ENCODE results near the gene LEF1. TPM values are rescaled to one million over a fixed set of nuclear protein-coding genes. Genes with fewer than 3 reads are reported as not detected.

LEF1 gene
- total and polyA plus RNA-seq, 9 of the 15 experiments (the other 6 are each of a cell fraction or from before 2014, with no cell fraction given), result 15.1 to 81.1 (median 29.7) TPM

- TF ChIP-seq STAG1 (CRISPR knock-in tag; IDR thresholded peaks at IDR 0.05; ENCODE audit: borderline replicate concordance) (0 out of 2 replicates have a peak, but pooled peaks have one; percentile 27), IRF1 (CRISPR knock-in tag; IDR thresholded peaks at IDR 0.05; ENCODE audit: borderline replicate concordance) (no peak), ZNF408 (CRISPR knock-in tag; IDR thresholded peaks at IDR 0.05; ENCODE audit: low read depth) (no peak), SMAD1 (IDR thresholded peaks at IDR 0.05; ENCODE audit: low read depth, low read length, partially characterized antibody) (peak; percentile 12), U2AF1 (optimal IDR thresholded peaks at IDR 0.05; ENCODE audit: low read depth, low read length) (no peak), SP2 (IDR thresholded peaks at IDR 0.05; ENCODE audit: extremely low read depth, low read depth, low read length, poor library complexity, severe bottlenecking) (no peak), SMC3 (conservative IDR thresholded peaks at IDR 0.05; ENCODE audit: insufficient read depth, low read depth, low read length) (no peak), CSDE1 (IDR thresholded peaks at IDR 0.05) (no peak), RBM25 (IDR thresholded peaks at IDR 0.05; ENCODE audit: low read depth, low read length, severe bottlenecking) (no peak), SMAD2 (IDR thresholded peaks at IDR 0.05; ENCODE audit: low read depth, low read length) (no peak), ZC3H4 (CRISPR knock-in tag; IDR thresholded peaks at IDR 0.05; ENCODE audit: borderline replicate concordance) (0 out of 2 replicates have a peak, but pooled peaks have one; percentile 64), DEAF1 (CRISPR knock-in tag; IDR thresholded peaks at IDR 0.05) (no peak), RBM15 (IDR thresholded peaks at IDR 0.05; ENCODE audit: insufficient read depth, low read length) (no peak), HSF4 (CRISPR knock-in tag; IDR thresholded peaks at IDR 0.05; ENCODE audit: borderline replicate concordance) (no peak), RBM17 (IDR thresholded peaks at IDR 0.05; ENCODE audit: borderline replicate concordance, low read depth, low read length) (no peak), LARP7 (IDR thresholded peaks at IDR 0.05) (no peak), ZBTB1 (CRISPR knock-in tag; IDR thresholded peaks at IDR 0.05; ENCODE audit: borderline replicate concordance, low read depth) (peak; percentile 83), RFX7 (CRISPR knock-in tag; IDR thresholded peaks at IDR 0.05) (no peak), SIN3A (IDR thresholded peaks at IDR 0.05; ENCODE audit: borderline replicate concordance in 2 of 2, control insufficient read depth in 1 of 2, low read depth in 2 of 2, low read length in 2 of 2) (peak in 1 of 2 experiments; percentile 49; a peak in 2 of 4 replicates)
- TF ChIP-seq, protein P1, sequence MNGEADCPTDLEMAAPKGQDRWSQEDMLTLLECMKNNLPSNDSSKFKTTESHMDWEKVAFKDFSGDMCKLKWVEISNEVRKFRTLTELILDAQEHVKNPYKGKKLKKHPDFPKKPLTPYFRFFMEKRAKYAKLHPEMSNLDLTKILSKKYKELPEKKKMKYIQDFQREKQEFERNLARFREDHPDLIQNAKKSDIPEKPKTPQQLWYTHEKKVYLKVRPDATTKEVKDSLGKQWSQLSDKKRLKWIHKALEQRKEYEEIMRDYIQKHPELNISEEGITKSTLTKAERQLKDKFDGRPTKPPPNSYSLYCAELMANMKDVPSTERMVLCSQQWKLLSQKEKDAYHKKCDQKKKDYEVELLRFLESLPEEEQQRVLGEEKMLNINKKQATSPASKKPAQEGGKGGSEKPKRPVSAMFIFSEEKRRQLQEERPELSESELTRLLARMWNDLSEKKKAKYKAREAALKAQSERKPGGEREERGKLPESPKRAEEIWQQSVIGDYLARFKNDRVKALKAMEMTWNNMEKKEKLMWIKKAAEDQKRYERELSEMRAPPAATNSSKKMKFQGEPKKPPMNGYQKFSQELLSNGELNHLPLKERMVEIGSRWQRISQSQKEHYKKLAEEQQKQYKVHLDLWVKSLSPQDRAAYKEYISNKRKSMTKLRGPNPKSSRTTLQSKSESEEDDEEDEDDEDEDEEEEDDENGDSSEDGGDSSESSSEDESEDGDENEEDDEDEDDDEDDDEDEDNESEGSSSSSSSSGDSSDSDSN (IDR thresholded peaks at IDR 0.05; ENCODE audit: borderline replicate concordance in 1 of 2, low read depth in 2 of 2, low read length in 2 of 2), result peak in 1 of 2 experiments; percentile 86; a peak in 2 of 4 replicates
- TF ChIP-seq, protein P2, sequence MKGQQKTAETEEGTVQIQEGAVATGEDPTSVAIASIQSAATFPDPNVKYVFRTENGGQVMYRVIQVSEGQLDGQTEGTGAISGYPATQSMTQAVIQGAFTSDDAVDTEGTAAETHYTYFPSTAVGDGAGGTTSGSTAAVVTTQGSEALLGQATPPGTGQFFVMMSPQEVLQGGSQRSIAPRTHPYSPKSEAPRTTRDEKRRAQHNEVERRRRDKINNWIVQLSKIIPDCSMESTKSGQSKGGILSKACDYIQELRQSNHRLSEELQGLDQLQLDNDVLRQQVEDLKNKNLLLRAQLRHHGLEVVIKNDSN (CRISPR knock-in tag; IDR thresholded peaks at IDR 0.05), result 0 out of 2 replicates have a peak, but pooled peaks have one; percentile 20
Measured at GRCh38 chr4:108166441-108167315, 2.1 kb downstream of the LEF1 start (continued).

All from K562 (cell line).